GM18511 (cell line): ENCODE results near the gene NLN.
A peak's percentile ranks its signal among the peaks of the same experiment; 100 is the strongest.
"Not testable (repeated sequence)": the region's sequence is repeated elsewhere in the genome, so short reads cannot be mapped to it uniquely, and the experiment has no call there.

Experiments
- ATAC-seq: cut with Tn5 transposase; IDR thresholded peaks from one replicate; pipeline ENCODE4 v1.9.1; 2021; ENCODE audit warnings: mild to moderate bottlenecking, moderate library complexity; ENCODE audit not compliant: unreplicated experiment

The NLN gene

GRCh38 chr5:65721720-65722574 lies at the start of gene NLN, which contains the start of gene SGTB:
TSS of gene NLN (plus strand) at chr5:65722205. CDS start at chr5:65722374, 169 bp downstream.
TSS of gene SGTB (minus strand) at chr5:65722109. CDS start at chr5:65720807, 1,302 bp downstream.
- ATAC-seq = peak; percentile 89

- no peak for ATAC-seq
Observed at GRCh38 chr5:65672796-65673195, 49.2 kb upstream of the NLN start.

GRCh38 chr5:65674749-65675148 lies 47.3 kb upstream of the NLN start:
- ATAC-seq = no peak

- ATAC-seq = not testable (repeated sequence)
Observed at GRCh38 chr5:65676056-65676455, 45.9 kb upstream of the NLN start.

- ATAC-seq = no peak
Observed at GRCh38 chr5:65682148-65682547, 39.9 kb upstream of the NLN start.

GRCh38 chr5:65693121-65693520 lies 28.9 kb upstream of the NLN start:
- ATAC-seq = no peak

GRCh38 chr5:65695162-65695755 lies 26.7 kb upstream of the NLN start:
- peak; percentile 65 for ATAC-seq

- ATAC-seq = no peak
Observed at GRCh38 chr5:65695896-65696295, 26.1 kb upstream of the NLN start.

GRCh38 chr5:65696892-65697291 lies 25.1 kb upstream of the NLN start:
- ATAC-seq = no peak

- ATAC-seq = peak; percentile 63
Observed at GRCh38 chr5:65699338-65699737, 22.7 kb upstream of the NLN start.

GRCh38 chr5:65702036-65702435 lies 20.0 kb upstream of the NLN start:
- no peak for ATAC-seq

- ATAC-seq = no peak
Observed at GRCh38 chr5:65704621-65705239, 17.3 kb upstream of the NLN start.

GRCh38 chr5:65707663-65708062 lies 14.3 kb upstream of the NLN start:
- ATAC-seq = no peak

GRCh38 chr5:65708145-65708544 lies 13.9 kb upstream of the NLN start:
- no peak for ATAC-seq

- ATAC-seq = no peak
Observed at GRCh38 chr5:65718576-65719310, 3.3 kb upstream of the NLN start.

GRCh38 chr5:65721050-65721719 lies 820 bp upstream of the NLN start:
- peak; percentile 14 for ATAC-seq

GRCh38 chr5:65722575-65723403 lies 784 bp downstream of the NLN start:
- ATAC-seq = peak; percentile 16

- no peak for ATAC-seq
Observed at GRCh38 chr5:65727491-65728156, 5.6 kb downstream of the NLN start.

- no peak for ATAC-seq
Observed at GRCh38 chr5:65728218-65728617, 6.2 kb downstream of the NLN start.
